Activated naive CD4-positive, alpha-beta T cell (primary cell): ENCODE data around the gene RGS10.
"Not testable (repeated sequence)": the region's sequence is repeated elsewhere in the genome, so short reads cannot be mapped to it uniquely, and the experiment has no call there.

Experiments used
- DNase-seq, 4 experiments: peaks; one replicate each; lab custom pipeline; 2025; lab: John Stamatoyannopoulos, UW

The RGS10 gene

GRCh38 chr10:119542357-119542987 lies at the start of gene RGS10:
Gene RGS10, minus strand, starts transcription at chr10:119542719. Its CDS starts 81 bp downstream, at chr10:119542638.
- peak; percentile 65 to 80 (median 68) for DNase-seq

- DNase-seq: no peak
These were observed 45.6 kb upstream of the RGS10 start for GRCh38 chr10:119588071-119588470.

GRCh38 chr10:119578355-119578754 lies 35.8 kb upstream of the RGS10 start:
- DNase-seq: no peak

GRCh38 chr10:119575991-119576390 lies 33.5 kb upstream of the RGS10 start:
- no peak for DNase-seq

- DNase-seq: peak in 1 of 4 experiments; percentile 12
These were observed 33.0 kb upstream of the RGS10 start for GRCh38 chr10:119575506-119575905.

- DNase-seq: no peak
These were observed 25.5 kb upstream of the RGS10 start for GRCh38 chr10:119567978-119568377.

- DNase-seq: no peak
These were observed 19.6 kb upstream of the RGS10 start for GRCh38 chr10:119562097-119562496.

- DNase-seq: not testable (repeated sequence)
These were observed 17.0 kb upstream of the RGS10 start for GRCh38 chr10:119559511-119559910.

- not testable (repeated sequence) for DNase-seq
These were observed 13.6 kb upstream of the RGS10 start for GRCh38 chr10:119556081-119556480.

- DNase-seq: no peak
These were observed 12.8 kb upstream of the RGS10 start for GRCh38 chr10:119555178-119555784.

GRCh38 chr10:119550827-119551226 lies 8.3 kb upstream of the RGS10 start:
- DNase-seq: no peak

GRCh38 chr10:119549247-119549999 lies 6.9 kb upstream of the RGS10 start:
- no peak for DNase-seq

- no peak for DNase-seq
These were observed 3.5 kb upstream of the RGS10 start for GRCh38 chr10:119546009-119546408.

GRCh38 chr10:119545310-119545709 lies 2.8 kb upstream of the RGS10 start:
- DNase-seq: no peak

- DNase-seq: no peak
These were observed 1.5 kb upstream of the RGS10 start for GRCh38 chr10:119543814-119544642.

- DNase-seq: peak; percentile 37 to 67 (median 46)
These were observed 682 bp upstream of the RGS10 start for GRCh38 chr10:119542988-119543813.

GRCh38 chr10:119541459-119542356 lies 811 bp downstream of the RGS10 start:
- DNase-seq: peak in 3 of 4 experiments; percentile 22 to 44 (median 42)

- DNase-seq: no peak
These were observed 1.5 kb downstream of the RGS10 start for GRCh38 chr10:119541046-119541445.

- no peak for DNase-seq
These were observed 2.5 kb downstream of the RGS10 start for GRCh38 chr10:119540038-119540437.

GRCh38 chr10:119539359-119539825 lies 3.1 kb downstream of the RGS10 start:
- no peak for DNase-seq
